ENCODE data around the gene KIFC1. TPM values are rescaled to one million over a fixed set of nuclear protein-coding genes. Genes with fewer than 3 reads are reported as not detected.
"Not testable (repeated sequence)": the region's sequence is repeated elsewhere in the genome, so short reads cannot be mapped to it uniquely, and the experiment has no call there.

Gene KIFC1
- total RNA-seq, 2 donors from 2014 or later: 0.81 to 0.85 TPM

DNA sequence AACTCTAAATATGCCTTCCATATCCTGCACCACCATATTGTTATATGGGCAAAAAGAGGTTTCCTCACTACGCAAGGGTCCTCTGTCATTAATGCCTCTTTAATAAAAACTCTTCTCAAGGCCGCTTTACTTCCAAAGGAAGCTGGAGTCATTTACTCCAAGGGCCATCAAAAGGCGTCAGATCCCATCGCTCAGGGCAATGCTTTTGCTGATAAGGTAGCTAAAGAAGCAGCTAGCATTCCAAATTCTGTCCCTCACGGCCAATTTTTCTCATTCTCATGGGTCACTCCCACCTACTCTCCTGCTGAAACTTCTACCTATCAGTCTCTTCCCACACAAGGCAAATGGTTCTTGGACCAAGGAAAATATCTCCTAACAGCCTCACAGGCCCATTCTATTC, 43.8 kb upstream of the KIFC1 start:
- Histone ChIP-seq H3K9me3 (no peaks in the 10 kb centered on the region), H3K36me3 (no peaks in the 10 kb centered on the region), H3K4me3 (no peak overlapping the region), H3K27me3 (replicated peaks; ENCODE audit: insufficient read depth) (no peaks in the 10 kb centered on the region), H3K4me1 (ENCODE audit: control insufficient read depth in 1 of 2, low read depth in 2 of 2) (peaks cover 3 to 12% of the 10 kb centered on the region in 2 donors), H3K27ac (no peak overlapping the region)
- ATAC-seq (ENCODE audit: insufficient number of reproducible peaks, low FRiP score, low read depth) (no peak), DNase-seq (ENCODE audit: low spot score) (no peak)
- TF ChIP-seq, protein P1, sequence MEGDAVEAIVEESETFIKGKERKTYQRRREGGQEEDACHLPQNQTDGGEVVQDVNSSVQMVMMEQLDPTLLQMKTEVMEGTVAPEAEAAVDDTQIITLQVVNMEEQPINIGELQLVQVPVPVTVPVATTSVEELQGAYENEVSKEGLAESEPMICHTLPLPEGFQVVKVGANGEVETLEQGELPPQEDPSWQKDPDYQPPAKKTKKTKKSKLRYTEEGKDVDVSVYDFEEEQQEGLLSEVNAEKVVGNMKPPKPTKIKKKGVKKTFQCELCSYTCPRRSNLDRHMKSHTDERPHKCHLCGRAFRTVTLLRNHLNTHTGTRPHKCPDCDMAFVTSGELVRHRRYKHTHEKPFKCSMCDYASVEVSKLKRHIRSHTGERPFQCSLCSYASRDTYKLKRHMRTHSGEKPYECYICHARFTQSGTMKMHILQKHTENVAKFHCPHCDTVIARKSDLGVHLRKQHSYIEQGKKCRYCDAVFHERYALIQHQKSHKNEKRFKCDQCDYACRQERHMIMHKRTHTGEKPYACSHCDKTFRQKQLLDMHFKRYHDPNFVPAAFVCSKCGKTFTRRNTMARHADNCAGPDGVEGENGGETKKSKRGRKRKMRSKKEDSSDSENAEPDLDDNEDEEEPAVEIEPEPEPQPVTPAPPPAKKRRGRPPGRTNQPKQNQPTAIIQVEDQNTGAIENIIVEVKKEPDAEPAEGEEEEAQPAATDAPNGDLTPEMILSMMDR (IDR thresholded peaks at IDR 0.05): no peak

DNA sequence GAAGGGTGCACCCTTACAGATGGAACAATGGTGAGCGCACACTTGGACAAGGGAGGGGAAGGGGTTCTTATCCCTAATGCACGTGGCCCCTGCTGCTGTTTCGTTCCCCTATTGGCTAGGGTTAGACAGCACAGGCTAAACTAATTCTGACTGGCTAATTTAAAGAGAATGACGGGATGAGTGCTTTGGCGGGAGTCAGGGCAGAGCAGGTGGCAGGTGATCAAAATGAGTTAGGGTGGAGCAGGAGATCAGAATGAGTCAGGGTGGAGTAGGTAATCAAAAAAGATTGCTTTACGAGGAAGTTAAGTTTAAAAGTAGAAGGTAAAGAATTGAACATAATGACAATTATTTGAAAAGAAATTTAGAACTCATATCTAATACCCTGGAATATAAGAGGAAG, 35.8 kb upstream of the KIFC1 start:
- H3K9me3 ChIP-seq; H3K36me3 ChIP-seq; DNase-seq (ENCODE audit: low spot score); H3K4me1 ChIP-seq (ENCODE audit: control insufficient read depth in 1 of 2, low read depth in 2 of 2); ATAC-seq (ENCODE audit: insufficient number of reproducible peaks, low FRiP score, low read depth); H3K27me3 ChIP-seq (replicated peaks; ENCODE audit: insufficient read depth); H3K4me3 ChIP-seq; H3K27ac ChIP-seq: not testable (repeated sequence)

DNA sequence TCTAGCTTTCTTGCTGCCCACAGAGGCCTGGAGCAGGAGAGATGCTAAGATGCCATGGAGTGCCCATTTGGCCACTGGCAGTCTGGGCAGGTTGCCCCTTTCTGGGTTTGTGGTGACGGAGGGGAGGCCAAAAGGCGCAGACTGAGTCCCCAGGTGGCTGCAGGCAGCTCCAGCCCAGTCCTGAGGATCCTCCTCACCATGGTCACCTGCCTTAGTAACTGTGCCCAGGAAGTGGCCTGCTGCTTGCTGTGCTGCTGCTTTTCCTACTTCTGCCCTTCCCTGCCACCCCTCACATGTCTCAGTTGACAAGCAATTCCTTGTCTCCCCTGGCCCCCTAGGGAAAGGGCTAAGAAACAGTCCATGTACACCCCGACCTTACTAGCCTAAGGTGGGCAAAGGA, 35.3 kb upstream of the KIFC1 start:
- no peaks in the 10 kb centered on the region for H3K27me3 ChIP-seq (replicated peaks; ENCODE audit: insufficient read depth)
- DNase-seq (ENCODE audit: low spot score): no peak
- no peaks in the 10 kb centered on the region for H3K9me3 ChIP-seq
- no peaks in the 10 kb centered on the region for H3K4me1 ChIP-seq (ENCODE audit: control insufficient read depth in 1 of 2, low read depth in 2 of 2)
- H3K4me3 ChIP-seq: no peak overlapping the region
- no peaks in the 10 kb centered on the region for H3K36me3 ChIP-seq
- no peak for ATAC-seq (ENCODE audit: insufficient number of reproducible peaks, low FRiP score, low read depth)
- no peak overlapping the region for H3K27ac ChIP-seq
- TF ChIP-seq, protein P1 (IDR thresholded peaks at IDR 0.05): no peak

- H3K9me3 ChIP-seq; DNase-seq (ENCODE audit: low spot score); ATAC-seq (ENCODE audit: insufficient number of reproducible peaks, low FRiP score, low read depth); H3K4me3 ChIP-seq; H3K4me1 ChIP-seq (ENCODE audit: control insufficient read depth in 1 of 2, low read depth in 2 of 2); H3K27ac ChIP-seq; H3K36me3 ChIP-seq; H3K27me3 ChIP-seq (replicated peaks; ENCODE audit: insufficient read depth): not testable (repeated sequence)
These were observed 34.3 kb upstream of the KIFC1 start for GRCh38 chr6:33357160-33357871.

GRCh38 chr6:33359331-33359730, 32.3 kb upstream of the KIFC1 start:
- ATAC-seq (ENCODE audit: insufficient number of reproducible peaks, low FRiP score, low read depth) (no peak), DNase-seq (ENCODE audit: low spot score) (no peak)
- no peak overlapping the region for H3K27ac ChIP-seq
- no peaks in the 10 kb centered on the region for H3K9me3 ChIP-seq
- H3K4me1 ChIP-seq (ENCODE audit: control insufficient read depth in 1 of 2, low read depth in 2 of 2): no peaks in the 10 kb centered on the region
- H3K4me3 ChIP-seq: no peak overlapping the region
- H3K27me3 ChIP-seq (replicated peaks; ENCODE audit: insufficient read depth): no peaks in the 10 kb centered on the region
- TF ChIP-seq, protein P1 (IDR thresholded peaks at IDR 0.05): no peak
- H3K36me3 ChIP-seq: no peaks in the 10 kb centered on the region

DNA sequence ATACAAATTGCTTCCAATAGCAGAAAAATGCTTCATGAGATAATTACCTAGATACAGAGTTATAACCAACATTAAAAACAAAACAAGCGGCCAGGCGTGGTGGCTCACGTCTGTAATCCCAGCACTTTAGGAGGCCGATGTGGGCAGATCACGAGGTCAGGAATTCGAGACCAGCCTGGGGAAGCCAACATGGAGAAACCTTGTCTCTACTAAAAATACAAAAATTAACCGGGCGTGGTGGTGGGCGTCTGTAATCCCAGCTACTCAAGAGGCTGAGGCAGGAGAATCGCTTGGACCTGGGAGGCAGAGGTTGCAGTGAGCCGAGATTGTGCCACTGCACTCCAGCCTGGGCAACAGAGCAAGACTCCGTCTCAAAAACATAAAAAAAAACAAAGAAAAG, 28.1 kb upstream of the KIFC1 start:
- H3K27ac ChIP-seq; ATAC-seq (ENCODE audit: insufficient number of reproducible peaks, low FRiP score, low read depth); H3K4me1 ChIP-seq (ENCODE audit: control insufficient read depth in 1 of 2, low read depth in 2 of 2); H3K4me3 ChIP-seq; H3K27me3 ChIP-seq (replicated peaks; ENCODE audit: insufficient read depth); H3K36me3 ChIP-seq; DNase-seq (ENCODE audit: low spot score); H3K9me3 ChIP-seq: not testable (repeated sequence)

DNA sequence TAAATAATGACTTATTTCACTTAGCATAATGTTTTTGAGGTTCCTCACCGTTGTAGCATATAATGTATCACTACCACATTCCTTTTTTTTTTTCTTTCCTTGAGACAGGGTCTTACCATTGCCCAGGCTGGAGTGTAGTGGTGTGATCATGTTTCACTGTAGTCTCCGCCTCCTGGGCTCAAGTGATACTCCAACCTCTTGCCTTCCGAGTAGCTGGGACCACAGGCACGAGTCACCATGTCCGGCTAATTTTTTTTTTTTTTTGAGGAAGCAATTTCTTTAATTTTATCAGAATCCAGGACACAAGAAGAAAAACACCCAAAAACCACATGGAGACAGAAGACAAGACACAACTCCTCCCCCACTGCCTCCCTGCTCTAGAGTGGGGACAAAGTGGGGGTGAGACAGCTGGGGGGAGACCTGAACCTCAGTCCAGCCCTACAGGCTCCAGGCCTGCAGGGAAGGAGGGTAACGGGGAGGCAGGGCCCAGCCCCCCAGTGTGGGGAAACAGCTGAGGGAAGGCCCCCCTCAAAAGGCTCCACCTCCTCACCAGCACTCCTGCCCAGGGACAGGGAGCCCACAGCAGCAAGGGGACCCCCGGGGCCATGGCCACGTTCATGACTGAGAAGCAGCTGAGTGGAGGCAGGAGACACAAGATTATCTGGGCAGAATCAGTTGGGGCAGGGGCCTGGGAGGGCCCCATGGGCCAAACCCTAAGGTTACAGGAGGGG, 27.0 kb upstream of the KIFC1 start:
- not testable (repeated sequence) for DNase-seq (ENCODE audit: low spot score); H3K4me1 ChIP-seq (ENCODE audit: control insufficient read depth in 1 of 2, low read depth in 2 of 2); H3K36me3 ChIP-seq; H3K9me3 ChIP-seq; ATAC-seq (ENCODE audit: insufficient number of reproducible peaks, low FRiP score, low read depth); H3K4me3 ChIP-seq; H3K27ac ChIP-seq; H3K27me3 ChIP-seq (replicated peaks; ENCODE audit: insufficient read depth)

GRCh38 chr6:33365206-33365971, 26.2 kb upstream of the KIFC1 start:
- H3K27ac ChIP-seq; ATAC-seq (ENCODE audit: insufficient number of reproducible peaks, low FRiP score, low read depth); DNase-seq (ENCODE audit: low spot score); H3K4me3 ChIP-seq; H3K4me1 ChIP-seq (ENCODE audit: control insufficient read depth in 1 of 2, low read depth in 2 of 2); H3K9me3 ChIP-seq; H3K27me3 ChIP-seq (replicated peaks; ENCODE audit: insufficient read depth); H3K36me3 ChIP-seq: not testable (repeated sequence)

Data from thoracic aorta (tissue), 2 donors.